ENCODE data around the gene P2RX6.

Gene P2RX6

DNA sequence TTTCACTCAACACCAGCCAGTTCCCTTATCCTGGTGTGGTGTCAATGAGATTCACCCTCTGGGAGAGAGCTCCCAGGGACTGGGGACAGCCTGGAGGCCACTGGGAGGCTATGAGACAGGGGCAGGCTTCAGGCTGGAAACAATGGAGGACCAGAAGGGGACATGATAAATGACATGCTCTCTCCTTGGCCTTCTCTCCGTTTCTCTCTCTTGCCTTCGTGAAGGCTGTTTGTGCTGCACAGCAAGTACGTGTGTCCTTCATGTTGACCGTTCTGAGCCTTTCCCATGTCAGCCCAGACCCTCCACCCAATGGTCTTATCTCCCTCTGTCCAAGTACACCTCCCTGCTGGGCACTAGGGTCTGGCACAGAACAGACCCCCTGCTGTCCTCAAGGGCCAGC, 34.4 kb upstream of the P2RX6 start:
- no peak for FAIRE-seq

DNA sequence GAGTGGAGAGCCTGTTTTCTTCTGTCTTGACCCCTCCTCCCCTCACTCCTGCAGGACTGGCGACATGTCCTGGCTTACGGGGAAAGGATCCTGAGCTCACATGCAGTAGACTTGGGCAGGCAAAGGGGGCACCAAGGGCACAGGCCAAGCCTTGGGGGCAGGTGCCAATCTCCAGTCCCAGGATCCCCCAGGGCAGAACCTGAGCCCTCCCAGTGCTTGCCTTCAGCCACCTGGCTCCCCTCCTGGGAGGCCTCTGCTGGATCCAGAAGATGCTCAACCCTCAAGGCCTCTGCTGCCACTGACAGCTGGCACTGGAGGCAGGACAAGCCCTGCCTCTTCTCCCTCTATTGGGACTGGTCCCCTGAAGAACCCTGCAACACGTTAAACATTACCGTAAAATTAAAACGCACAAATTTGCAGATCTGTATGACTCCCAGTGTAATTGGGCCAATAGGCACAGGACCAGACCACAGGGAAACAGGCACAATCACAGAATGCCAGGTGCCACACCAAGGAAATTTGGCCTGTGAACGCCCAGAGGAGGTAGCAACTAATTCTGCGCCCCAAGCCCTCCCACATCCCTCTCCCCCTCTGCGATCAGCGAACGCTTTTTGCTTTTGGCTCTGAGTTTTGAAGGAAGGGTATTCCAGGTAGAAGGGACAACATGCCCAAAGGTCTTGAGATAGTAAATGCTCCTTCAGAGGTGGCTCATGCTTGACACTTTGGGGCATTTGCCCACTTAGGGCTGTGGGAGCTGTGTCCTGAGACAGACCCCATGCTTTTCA, 33.8 kb upstream of the P2RX6 start:
- no peak for FAIRE-seq

DNA sequence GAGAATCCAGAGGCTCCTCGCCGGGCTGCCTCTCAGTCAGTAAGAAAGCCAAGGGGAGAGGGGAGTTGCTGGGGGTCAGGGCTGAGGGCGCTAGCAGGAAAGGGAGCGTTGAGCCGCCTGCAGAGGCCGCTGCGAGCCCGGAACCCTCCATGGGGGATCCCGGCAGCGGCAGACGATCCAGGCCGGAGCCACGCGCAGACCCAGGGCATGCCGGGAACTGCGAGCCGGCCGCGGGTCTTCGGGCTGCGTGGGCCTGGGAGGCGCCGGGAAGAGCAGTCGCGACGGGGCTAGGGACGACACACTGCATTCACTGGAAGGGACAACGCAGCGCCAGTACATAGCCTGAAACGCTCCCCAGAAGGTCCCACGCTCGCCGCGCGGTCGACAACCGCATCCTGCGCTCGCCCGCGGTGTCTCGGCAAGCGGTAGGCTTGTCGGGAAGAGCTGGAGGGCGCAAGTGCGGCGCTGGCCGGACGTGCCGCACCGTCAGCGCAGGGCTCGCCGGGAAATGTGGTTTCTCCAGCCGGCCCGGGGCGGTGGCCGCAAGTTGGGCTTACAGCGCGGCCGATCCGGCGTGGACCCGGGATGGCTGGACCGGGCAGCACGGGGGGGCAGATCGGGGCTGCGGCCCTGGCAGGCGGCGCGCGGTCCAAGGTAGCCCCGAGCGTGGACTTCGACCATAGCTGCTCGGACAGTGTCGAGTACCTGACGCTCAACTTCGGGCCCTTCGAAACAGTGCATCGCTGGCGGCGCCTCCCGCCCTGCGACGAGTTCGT, 33.0 kb upstream of the P2RX6 start, which contains the start of gene LZTR1:
Gene LZTR1 (plus strand): TSS at position 511 of the 776 bp plus-strand sequence. CDS start 75 bp downstream, at position 586.
- FAIRE-seq, result no peak

DNA sequence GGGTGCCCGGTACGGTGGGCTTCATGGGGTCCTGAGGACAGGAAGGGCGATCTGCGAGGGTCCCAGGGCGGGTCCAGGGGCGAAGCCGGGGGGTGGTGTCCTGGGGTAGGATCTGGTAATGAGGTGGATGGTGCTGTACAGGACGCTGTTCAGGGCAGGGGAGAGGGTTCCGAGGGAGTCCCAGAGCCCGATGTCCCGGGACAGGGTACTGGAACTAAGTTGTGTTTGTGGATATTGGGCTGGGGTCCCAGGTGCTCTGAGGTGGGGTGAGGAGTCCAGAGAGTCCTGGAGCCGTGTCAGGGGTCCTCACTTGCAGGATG, 32.4 kb upstream of the P2RX6 start:
- no peak for FAIRE-seq

DNA sequence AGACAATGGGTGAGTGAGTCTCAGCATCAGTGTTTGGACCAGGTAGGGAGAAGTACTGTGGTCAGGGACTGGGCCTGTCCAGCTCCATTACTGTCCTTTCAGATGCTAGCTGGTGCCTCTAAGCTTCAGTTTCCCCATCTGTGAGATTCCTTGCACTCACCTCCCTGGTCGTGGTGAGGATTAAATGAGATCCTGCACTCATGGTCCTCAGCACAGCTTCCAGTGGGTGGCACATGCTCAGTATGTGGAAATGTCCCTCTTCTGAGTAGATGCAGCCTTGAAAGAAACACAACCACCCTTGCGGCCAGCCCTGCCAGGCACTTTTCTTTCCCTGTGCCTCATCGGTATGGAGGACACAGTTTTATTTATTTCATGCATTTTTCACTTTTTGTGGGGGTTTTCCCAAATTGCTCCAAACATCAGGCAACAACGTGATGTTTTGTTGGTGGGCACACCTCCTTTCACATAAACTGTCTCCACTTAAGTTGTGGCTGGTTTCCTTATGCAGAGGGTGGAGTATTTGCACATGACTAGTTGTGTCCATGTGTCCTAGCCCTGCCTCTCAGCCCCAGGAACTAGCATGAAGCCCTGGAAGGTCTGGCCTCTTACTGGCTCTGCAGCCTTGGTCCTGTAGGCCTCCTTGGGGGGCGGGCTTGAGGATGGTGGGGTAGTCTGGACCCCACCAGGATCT, 31.7 kb upstream of the P2RX6 start:
- FAIRE-seq, result no peak

DNA sequence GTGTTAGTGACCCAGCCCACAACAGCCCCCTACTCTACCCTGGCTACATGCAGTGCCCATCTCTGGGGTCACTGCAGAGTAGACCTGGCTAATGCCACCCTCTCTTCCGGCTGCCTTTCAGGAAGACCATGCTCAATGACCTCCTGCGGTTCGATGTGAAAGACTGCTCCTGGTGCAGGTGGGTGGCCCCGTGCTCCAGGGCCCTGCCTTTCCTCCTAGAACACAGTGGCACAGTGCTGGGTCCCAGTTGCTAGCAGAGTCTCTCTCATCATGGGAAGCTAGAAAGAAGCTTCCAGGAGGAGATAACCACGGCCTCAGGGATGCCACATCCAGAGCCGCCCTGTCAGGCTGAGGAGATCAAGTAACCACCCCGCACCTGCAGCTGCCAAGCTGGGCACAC, 29.2 kb upstream of the P2RX6 start:
- no peak for FAIRE-seq

DNA sequence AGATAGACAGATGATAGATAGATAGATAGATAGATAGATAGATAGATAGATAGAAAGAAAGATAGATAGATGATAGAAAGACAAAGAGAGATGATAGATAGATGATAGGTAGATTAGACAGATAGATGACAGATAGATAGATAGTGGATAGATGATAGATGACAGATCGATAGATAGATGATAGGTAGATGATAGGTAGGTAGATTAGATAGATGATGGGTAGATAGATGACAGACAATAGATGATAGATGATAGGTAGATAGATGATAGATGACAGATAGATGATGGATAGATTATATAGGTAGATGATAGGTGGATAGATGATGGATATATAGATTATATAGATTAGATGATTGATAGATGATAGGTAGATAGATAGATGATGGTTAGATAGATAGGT, 28.6 kb upstream of the P2RX6 start:
- no peak for FAIRE-seq

DNA sequence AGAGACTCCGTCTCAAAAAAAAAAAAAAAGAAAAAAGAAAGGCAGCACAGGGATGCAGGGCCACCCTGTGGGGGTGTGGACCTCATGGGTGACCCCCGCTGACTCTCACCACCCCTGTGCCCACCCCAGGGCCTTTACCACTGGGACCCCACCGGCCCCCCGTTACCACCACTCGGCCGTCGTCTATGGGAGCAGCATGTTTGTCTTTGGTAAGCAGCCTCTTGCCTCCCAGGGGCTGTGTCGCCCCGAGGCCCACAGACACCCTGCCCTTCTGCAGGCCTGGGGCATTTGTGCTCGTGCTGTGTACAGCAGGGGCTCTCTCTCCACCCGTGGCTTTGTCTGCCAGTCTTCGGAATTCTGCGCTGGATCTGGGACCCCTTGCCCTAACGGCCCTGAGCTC, 27.6 kb upstream of the P2RX6 start:
- FAIRE-seq, result no peak

DNA sequence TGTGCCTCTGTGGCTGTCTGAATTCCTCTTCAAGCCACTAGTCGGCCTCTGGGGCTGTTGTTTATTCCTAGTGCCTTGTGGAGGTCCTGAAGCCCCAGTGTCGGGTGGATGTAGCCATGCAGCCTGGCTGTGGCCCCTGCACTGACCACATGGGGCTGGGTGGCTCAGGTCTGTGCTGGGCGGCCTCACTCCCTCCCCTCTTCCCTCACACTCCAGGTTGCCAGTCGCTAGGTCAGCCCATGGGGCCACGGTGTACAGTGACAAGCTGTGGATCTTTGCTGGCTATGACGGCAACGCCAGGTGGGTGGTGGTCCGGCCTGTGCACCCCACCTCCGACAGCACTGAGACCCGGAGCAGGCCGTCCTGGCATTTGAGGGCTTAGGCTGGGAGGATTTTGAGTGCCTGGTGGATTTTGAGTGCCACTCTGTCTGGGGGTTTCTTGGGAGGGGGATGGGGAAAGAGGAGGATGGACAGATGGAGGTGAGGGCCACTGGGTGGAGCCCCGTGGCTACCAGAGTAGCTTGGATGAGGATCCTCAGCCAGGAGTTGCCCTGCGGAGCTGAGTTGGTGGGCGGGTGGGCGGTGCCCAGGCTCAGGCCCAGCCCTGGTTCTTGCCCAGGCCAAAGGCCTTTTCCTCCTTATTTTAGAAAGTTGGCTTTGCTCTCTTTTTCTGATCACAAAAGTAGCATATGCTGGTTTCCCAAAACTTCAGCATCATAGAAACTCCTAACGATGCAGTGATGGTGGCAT, 26.2 kb upstream of the P2RX6 start:
- no peak for FAIRE-seq

DNA sequence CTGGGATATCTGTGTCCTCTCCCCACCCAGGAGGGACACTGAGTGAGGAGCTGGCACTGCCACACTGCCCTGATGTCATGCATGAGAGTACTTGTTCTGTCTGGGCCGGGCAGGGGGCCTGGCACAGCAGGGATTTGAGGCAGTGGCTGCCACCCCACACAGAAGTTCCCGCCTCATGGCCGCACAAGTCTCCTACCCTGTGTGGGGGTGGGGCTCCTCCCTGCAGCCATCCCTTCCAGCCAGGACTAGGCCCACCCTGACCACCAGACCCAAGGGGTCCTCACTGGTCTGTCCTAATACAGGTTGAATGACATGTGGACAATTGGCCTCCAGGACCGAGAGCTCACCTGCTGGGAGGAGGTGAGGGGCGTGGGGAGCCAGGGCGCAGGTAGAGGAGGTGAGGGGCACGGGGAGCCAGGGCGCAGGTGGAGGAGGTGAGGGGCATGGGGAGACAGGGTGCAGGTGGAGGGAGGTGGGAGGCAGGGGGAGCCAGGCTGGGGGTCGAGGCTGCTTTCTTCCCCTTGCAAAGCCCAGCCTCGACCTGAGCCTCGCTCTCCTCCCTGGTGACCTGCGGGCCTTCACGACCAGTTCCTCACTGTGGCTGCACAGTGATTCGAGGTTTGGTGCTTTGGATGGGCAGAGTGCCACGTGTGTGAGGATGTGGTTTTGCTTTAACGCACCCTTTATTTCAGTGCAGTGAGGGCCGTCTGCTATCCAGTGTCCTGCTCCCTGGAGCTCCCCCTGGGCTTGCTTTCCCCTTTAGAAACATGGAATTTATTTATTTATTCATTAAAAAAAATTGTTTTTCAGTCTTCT, 25.4 kb upstream of the P2RX6 start:
- FAIRE-seq, result no peak

DNA sequence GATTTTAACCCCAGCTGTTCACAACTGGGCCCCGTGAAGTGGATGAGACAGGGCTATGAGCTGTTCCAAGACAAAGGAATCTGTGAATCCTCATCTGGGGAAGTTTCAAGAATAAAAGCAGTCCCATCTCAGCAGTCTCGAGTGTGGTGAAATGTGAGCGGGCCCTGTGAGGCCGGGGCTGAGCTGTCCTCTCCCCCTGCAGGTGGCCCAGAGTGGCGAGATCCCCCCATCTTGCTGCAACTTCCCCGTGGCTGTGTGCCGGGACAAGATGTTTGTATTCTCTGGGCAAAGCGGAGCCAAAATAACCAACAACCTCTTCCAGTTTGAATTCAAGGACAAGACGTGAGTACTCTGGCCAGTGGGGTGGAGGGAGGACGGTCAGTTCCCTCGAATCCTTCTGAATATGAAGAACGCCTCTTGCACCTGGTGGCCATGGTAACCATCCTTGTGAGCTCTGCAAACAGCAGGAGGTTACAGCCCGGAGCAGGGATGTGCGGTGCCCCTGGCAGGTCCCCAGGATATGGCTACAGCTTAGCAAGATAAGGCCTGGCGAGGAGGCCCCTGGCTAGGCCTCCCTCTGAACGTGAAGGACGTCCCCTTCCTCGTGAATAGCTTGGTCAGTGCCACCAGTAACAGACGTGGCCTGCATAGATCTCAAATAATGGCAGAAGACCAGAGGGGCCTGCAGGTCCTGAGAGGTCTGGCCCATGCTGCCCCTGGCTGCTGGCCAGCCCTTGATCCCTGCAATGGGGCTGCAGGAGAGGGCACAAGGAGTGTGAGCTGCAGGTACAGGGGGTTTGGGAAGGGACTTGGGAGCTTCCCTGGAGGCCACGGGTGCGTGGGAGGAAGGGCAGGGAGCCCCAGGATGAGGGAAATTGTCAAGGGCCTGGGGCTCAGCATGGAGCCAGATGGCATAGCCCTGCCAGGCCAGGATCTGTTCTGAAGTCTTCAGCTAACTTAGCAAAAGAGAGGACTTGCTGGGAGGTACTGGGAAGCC, 24.5 kb upstream of the P2RX6 start:
- no peak for FAIRE-seq

DNA sequence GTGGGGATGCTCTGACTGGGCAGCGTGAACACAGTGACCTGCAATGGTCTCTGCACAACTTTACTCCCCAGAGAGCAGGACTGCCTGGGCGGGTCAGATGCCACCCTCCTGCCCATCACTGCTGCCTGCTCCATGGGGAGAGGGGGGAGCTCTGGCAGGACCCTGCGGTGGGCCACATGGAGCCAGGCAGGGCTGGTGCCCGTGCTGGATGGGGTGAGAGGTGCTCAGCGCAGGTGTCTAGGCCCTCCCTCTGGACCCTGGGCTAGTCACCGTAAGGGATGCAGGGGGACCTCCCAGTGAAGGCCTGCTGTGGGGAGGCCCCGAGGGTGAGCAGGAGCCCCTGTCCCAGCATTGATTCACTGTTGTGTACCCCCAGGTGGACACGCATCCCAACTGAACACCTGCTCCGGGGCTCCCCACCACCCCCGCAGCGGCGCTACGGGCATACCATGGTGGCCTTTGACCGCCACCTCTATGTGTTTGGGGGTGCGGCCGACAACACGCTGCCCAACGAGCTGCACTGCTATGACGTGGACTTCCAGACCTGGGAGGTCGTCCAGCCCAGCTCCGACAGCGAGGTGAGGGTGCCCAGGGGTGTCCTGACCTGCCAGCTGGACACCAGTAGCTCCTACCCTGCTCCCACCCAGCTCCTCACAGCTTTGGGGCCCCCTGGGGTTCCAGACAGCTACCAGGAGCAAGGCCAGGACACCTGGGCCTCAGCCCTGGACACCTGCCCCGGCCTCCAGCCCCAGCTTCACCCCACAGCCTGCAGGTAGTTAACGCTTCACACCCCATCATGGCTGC, 23.5 kb upstream of the P2RX6 start:
- FAIRE-seq, result no peak

DNA sequence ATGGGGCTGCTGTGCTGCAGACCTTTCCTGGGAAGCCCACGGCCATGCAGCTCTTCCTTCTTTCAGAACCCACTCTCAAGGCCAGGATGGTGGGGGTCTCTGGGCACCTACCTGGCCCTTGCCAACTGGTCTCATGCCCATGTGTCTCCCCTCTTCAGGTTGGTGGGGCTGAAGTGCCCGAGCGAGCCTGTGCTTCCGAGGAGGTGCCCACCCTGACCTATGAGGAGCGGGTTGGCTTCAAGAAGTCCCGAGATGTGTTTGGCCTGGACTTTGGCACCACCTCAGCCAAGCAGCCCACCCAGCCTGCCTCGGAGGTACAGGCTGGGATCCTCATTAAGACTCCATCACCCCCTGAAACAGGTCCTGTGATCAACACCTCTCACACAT, 22.9 kb upstream of the P2RX6 start:
- FAIRE-seq, result no peak

DNA sequence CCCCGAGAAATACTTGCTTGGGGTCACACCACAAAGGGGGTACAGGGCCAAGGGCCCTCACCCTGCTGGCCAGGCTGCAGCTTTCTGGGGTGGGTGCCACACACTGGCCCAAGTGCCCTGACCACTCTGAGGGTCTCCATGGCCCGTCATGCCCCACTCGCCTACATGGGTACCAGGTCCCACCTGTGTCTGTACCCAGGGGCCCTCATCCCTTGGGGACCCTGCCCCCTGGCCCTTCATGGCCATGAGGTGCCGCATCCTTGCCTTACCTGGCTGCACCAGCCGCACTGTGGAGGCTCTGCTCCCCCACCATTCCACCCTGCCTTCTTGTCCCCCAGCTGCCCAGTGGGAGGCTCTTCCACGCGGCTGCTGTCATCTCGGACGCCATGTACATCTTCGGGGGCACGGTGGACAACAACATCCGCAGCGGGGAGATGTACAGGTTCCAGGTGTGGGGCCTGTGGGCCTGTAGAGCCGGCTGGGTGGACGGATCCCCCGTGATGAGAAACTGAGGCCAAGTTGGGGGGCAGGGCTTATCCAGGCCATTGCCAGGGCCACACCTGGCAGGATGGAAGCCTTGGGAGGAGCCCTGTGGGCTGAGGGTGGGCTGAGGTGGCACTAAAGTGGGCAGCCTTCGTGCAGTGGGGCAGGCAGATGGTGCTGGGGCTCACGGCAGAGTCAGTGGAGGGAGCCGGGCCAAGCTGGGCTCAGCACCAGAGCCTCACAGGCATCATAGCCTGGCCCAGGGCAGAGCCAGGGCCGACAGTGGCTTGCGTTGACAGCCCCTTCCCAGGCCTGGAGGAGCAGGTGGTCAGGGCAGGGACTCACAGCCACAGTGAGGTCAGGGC, 22.3 kb upstream of the P2RX6 start:
- no peak for FAIRE-seq

DNA sequence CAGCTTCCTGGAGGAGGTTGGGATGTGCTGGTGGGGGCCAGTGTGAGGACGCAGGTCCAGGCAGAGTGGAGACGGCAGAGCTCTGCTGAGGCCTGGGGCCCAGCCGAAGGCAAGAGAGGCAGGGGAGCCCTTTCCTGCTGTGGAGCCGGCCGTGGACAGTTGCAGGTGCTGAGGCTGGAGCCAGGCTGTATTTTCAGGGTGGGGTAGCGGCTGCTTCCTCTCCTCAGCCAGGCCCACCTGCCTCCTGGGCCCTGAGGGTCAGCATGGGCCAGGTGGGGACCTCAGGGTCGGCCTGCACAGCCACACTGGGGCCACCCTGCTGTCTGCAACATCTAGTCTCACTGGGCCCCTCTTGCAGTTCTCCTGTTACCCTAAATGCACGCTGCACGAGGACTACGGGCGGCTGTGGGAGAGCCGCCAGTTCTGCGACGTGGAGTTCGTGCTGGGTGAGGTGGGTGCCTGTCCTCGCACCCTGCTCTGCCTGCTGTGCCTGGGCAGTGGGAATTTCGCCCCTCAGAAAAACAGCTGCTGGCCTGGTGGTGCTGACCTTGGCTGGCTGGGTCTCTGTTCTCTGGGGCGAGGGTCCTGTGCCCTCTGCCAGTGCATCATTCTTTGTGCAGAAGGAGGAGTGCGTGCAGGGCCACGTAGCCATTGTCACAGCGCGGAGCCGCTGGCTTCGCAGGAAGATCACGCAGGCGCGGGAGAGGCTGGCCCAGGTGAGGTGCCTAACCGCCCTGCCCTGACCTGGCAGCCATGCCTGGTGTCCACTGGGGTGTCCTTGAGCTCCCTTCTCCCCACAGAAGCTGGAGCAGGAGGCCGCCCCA, 21.4 kb upstream of the P2RX6 start:
- FAIRE-seq, result no peak

DNA sequence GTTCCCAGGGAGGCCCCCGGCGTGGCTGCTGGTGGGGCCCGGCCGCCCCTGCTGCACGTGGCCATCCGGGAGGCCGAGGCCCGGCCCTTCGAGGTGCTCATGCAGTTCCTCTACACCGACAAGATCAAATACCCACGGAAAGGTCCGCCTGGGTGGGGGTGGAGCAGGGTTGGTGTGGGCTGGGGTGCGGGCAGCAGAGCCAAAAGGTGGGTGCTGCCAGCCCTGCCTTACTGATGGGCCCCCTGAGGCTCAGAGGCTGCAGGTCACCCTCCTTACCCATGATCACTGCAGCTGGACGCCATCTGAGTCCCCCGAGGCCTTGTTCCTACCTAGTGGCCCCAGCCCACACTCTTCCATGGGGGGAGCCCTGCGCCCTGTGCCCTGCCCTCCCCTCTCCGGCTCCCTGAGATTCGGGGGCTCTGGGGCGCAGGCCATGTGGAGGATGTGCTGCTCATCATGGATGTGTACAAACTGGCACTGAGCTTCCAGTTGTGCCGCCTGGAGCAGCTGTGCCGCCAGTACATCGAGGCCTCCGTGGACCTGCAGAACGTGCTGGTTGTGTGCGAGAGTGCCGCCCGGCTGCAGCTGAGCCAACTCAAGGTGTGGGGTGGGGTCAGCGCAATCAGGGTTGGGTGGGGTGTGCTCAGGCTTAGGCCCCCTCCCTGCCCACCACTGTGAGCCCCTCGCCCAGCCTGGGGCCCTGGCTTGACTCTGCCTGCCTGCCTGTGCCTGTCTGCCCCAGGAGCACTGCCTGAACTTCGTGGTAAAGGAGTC, 20.6 kb upstream of the P2RX6 start:
- FAIRE-seq, result no peak

DNA sequence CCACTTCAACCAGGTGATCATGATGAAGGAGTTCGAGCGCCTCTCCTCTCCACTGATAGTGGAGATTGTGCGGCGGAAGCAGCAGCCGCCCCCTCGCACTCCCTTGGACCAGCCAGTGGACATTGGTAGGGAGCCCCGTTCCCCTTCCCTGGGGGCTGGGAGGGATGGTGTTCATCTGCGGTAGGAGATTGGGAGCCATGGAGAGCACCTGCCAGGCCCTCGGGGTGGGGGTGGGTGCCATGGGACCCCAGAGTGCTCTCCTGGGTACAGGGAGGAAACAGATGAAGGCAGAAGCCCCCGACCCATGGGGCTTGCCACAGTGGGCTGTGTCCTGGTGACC, 20.1 kb upstream of the P2RX6 start:
- no peak for FAIRE-seq

Data from endometrium (tissue), 2 donors.